ENCODE measurements around the gene DNAJB6.

DNA sequence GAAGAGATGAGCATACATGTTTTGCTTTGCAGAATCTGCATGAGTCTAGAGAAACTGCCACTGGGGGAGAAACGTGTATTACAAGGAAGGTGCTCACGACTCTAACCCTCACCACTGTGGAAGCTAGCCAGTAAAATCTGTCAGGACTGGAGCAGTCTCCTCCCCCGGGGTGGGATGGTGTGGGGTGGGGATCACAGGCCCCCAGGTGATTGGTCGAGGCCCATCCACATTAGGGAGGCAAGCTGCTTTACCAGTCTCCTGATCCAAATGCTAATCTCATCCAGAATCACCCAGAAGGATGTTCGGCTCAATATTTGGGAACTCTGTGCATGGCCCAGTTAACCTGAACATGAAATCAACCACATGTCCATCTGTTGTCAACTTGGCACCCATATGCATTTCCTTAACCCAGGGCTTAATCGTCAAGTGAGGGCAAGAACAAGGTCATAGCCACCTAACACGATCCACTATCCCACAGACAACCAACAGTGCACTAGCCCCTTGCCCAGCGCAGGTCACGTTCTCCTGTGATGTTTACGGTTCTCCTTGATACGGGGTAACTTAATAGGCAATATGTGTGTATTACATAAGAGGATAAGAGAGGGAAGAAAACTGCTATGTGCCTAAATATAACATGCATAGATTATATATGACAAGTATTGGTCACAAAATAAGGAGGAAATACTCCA is 40.8 kb downstream of the DNAJB6 start:
- TF ChIP-seq EZH2 (IDR thresholded peaks at IDR 0.05; ENCODE audit: insufficient read depth, poor library complexity, severe bottlenecking) (no peak), EZH2phosphoT487 (IDR thresholded peaks at IDR 0.05; ENCODE audit: insufficient read depth, low read depth) (no peak)
